SIG-M5 treated with dmso at 0.1 percent for 504 hours (cell line): ENCODE results near the gene HPS1.

Experiments used
- DNase-seq: peaks from one replicate; lab custom pipeline; 2025; ENCODE audit not compliant: unreplicated experiment; lab: John Stamatoyannopoulos, UW

The HPS1 gene

DNA sequence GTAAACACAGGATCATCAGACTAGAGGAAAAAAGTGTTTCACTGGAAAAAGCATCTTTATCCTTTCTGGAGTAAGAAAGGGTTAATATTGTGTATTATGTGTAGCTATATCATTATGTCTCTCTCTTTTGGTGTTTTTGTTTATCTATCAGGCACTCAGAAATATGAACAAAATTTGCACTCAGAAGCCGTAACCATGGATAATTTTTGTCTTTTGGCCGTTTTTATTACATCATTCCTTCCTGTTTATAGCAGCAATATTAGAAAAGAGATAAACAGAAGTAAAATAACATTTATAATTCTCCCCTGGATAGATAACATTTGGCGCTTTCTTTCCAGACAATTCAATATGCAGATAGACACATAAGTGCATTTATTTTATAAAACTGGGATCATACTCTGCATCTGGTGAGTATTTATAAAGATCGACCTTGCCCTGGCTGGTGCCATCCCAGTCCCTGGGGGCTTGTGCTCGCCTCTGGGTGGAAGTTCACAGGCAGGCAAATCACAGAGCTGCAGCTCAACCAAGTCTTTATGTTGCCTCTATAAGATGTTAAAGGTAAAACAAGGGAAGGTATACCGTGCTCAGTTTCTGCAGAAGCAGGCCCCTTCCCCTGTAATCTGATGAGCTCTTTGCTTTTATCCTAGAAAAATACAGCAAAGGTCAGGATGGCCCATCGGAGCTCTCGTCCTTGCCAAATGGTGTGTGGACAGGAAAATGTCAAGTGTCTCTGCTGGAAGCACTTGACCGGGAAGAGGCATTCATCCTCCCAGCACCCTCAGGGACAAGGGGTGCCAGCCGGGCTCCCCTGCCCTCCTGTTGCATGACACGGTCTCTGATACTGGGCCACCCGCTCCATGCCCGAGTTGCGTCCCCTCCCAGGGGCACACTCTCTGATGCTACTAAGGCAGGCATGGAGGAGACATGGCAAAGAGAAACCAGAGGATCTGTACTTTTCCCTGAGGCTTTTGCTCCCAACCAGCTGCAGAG, 75.6 kb downstream of the HPS1 start:
- DNase-seq, result no peak

DNA sequence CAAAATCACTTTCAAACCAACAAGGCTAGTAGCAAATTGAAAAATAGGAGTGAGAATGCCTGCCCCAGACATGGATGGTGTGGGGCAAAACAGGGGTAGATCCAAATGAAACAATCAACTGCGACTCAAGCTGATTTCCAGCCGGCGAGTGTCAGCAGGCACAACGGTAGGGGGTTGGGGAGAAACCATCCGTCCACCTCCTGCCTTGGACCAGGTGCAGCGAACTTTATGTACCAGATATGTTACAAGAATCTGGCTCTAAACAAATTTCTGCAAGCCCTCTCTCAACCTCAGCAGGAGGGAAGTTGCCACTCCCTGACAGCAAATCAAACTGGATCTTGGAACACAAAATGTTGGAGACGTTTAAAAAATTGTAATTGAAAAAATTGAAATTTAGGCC, 76.9 kb downstream of the HPS1 start:
- DNase-seq, result no peak

DNA sequence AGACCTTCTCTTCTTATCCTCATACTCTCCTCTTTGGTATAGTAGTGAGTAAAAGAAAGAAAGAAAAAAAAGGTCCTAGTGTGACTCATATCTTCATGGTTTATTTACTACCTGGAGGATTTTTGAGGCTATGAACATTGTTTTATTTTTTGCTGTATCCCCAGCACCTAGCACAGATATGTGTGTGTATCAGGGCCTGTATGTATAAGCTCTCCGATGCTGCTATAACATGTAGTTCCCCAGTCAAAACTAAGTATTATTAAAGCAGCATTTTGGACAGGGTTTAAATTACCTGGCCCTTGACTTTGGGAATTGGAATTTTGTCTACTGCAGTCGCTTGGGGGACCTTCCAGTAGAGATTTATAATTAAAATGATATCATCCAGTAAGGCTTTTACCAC, 78.1 kb downstream of the HPS1 start:
- no peak for DNase-seq

DNA sequence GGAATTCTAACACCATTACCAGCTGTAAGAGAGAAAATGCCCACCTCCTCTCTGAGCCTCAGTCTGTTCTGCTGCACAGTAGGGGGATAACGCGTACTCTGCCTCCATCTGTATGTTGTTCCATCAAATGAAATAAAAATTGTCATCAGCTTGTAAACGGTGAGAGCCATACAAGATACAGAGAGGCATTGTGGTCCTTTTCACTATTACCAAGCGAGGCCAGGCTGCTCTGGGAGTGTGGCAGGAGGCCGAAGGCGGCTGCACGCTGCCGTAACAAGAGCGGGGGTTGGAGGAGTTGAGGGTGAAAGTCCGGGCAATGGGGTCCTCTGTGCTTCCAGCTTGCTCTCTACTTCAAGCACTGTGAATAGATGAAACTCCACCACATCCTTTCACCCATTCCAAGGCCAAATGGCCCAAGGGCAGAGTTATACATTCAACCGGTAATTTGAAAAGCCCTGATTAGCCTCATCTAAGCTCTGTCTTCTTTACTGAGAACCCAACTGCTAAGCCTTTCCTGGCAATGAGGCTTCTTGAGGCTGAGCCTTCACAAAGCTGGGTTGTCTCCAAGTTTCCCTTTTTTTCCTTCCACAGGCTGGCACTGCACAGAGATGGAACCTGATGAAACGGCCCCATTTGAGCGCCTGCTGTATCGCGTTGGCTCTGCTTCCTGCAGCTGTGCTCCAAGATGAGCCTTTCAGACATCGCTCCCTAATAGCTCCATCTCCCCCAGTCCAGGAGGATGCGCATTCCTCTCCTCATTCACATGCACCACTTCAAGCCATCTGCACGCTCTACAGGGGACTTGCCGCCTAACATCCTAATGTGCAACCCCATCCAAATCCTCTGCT, 78.9 kb downstream of the HPS1 start:
- no peak for DNase-seq
